ENCODE results near the gene SERPINA5.
A peak's percentile ranks its signal among the peaks of the same experiment; 100 is the strongest.

Gene SERPINA5

GRCh38 chr14:94623422-94623809, 42.2 kb downstream of the SERPINA5 start:
- no peak for TF ChIP-seq CTCF (IDR thresholded peaks at IDR 0.05)
- no peaks in the 10 kb centered on the region for H3K4me1 ChIP-seq
- peaks cover 0 to 11% (median 6%) of the 10 kb centered on the region in 3 donors for H3K9me3 ChIP-seq
- no peak overlapping the region for H3K4me3 ChIP-seq
- peaks cover 0 to 44% (median 6%) of the 10 kb centered on the region in 3 donors for H3K36me3 ChIP-seq
- H3K27ac ChIP-seq = no peak overlapping the region
- H3K27me3 ChIP-seq = peaks cover 0 to 21% of the 10 kb centered on the region in 2 donors
- intact Hi-C loops (cut with DNase I; ENCODE audit: low total_unique reads) = no loop called here
- peak in 1 of 2 donors; percentile 11 for DNase-seq

GRCh38 chr14:94623856-94624499, 42.8 kb downstream of the SERPINA5 start:
- Histone ChIP-seq H3K4me3 (no peak overlapping the region), H3K36me3 (peaks cover 0 to 39% (median 1%) of the 10 kb centered on the region in 3 donors)
- intact Hi-C loops (cut with DNase I; ENCODE audit: low total_unique reads) = no loop called here

GRCh38 chr14:94624537-94625352, 43.5 kb downstream of the SERPINA5 start:
- Histone ChIP-seq H3K27me3 (peaks cover 0 to 21% of the 10 kb centered on the region in 2 donors), H3K4me1 (no peaks in the 10 kb centered on the region), H3K36me3 (peaks cover 0 to 34% (median 0%) of the 10 kb centered on the region in 3 donors), H3K27ac (no peak overlapping the region), H3K4me3 (no peak overlapping the region), H3K9me3 (no peaks in the 10 kb centered on the region)
- peak in 1 of 2 donors; percentile 6 for DNase-seq
- TF ChIP-seq CTCF (IDR thresholded peaks at IDR 0.05) = no peak
- intact Hi-C loops (cut with DNase I; ENCODE audit: low total_unique reads) = no loop called here

More at GRCh38 chr14:94623856-94624499, 42.8 kb downstream of the SERPINA5 start:
- DNase-seq = peak in 1 of 2 donors; percentile 15
- H3K27me3 ChIP-seq = peaks cover 0 to 21% of the 10 kb centered on the region in 2 donors
- H3K27ac ChIP-seq = no peak overlapping the region
- H3K4me1 ChIP-seq = no peaks in the 10 kb centered on the region
- peaks cover 0 to 5% (median under 1%) of the 10 kb centered on the region in 3 donors for H3K9me3 ChIP-seq
- no peak for TF ChIP-seq CTCF (IDR thresholded peaks at IDR 0.05)

- TF ChIP-seq CTCF (IDR thresholded peaks at IDR 0.05) = no peak
- no peaks in the 10 kb centered on the region for H3K9me3 ChIP-seq
- peaks cover 0 to 31% (median 0%) of the 10 kb centered on the region in 3 donors for H3K36me3 ChIP-seq
- DNase-seq = no peak
- no peak overlapping the region for H3K27ac ChIP-seq
- intact Hi-C loops (cut with DNase I; ENCODE audit: low total_unique reads) = no loop called here
- peaks cover 0 to 21% of the 10 kb centered on the region in 2 donors for H3K27me3 ChIP-seq
- no peak overlapping the region for H3K4me3 ChIP-seq
- H3K4me1 ChIP-seq = no peaks in the 10 kb centered on the region
Observed at GRCh38 chr14:94625353-94625635, 44.1 kb downstream of the SERPINA5 start.

GRCh38 chr14:94628578-94628977, 47.4 kb downstream of the SERPINA5 start:
- H3K4me1 ChIP-seq = no peaks in the 10 kb centered on the region
- DNase-seq = peak in 1 of 2 donors; percentile 1
- H3K9me3 ChIP-seq = no peaks in the 10 kb centered on the region
- H3K4me3 ChIP-seq = no peak overlapping the region
- no peak for TF ChIP-seq CTCF (IDR thresholded peaks at IDR 0.05)
- intact Hi-C loops (cut with DNase I; ENCODE audit: low total_unique reads) = no loop called here
- H3K27ac ChIP-seq = no peak overlapping the region
- H3K36me3 ChIP-seq = peaks cover 0 to 8% (median 0%) of the 10 kb centered on the region in 3 donors
- peaks cover 0 to 26% of the 10 kb centered on the region in 2 donors for H3K27me3 ChIP-seq

All from tibial artery (tissue), 4 donors.